Fibroblast of lung (primary cell): ENCODE data around the gene FNDC11. TPM values are rescaled to one million over a fixed set of nuclear protein-coding genes. Genes with fewer than 3 reads are reported as not detected.

ENCODE experiments used
- DNase-seq, 2 donors: peaks; one replicate each; pipeline versions ENCODE4 v3.0.0 to v3.0.0-alpha.2; 2010; ENCODE audit warnings: low read depth in 2 of 2
- H2AFZ ChIP-seq: 2 replicates; pipeline ENCODE4 v1.5.1; 2012; ENCODE audit warnings: low read length, control low read depth, inconsistent platforms
- H3K27ac ChIP-seq: 2 replicates; pipeline ENCODE4 v1.5.1; 2011; ENCODE audit warnings: low read length, control low read depth; ENCODE audit not compliant: insufficient read depth
- H3K27me3 ChIP-seq: 2 replicates; pipeline ENCODE4 v1.5.1; 2011; ENCODE audit warnings: mild to moderate bottlenecking, low read length; ENCODE audit not compliant: control insufficient read depth, insufficient read depth
- H3K36me3 ChIP-seq: 2 replicates; pipeline ENCODE4 v1.5.1; 2011; ENCODE audit warnings: low read length; ENCODE audit not compliant: control insufficient read depth, insufficient read depth
- H3K4me1 ChIP-seq: 2 replicates; pipeline ENCODE4 v1.5.1; 2011; ENCODE audit warnings: low read length; ENCODE audit not compliant: control insufficient read depth, insufficient read depth; ENCODE audit errors: extremely low read depth
- H3K4me2 ChIP-seq: 2 replicates; pipeline ENCODE4 v1.5.1; 2011; ENCODE audit warnings: low read length, control low read depth; ENCODE audit not compliant: insufficient read depth; ENCODE audit errors: extremely low read depth
- H3K4me3 ChIP-seq, 4 experiments: fragments of 200-600 bp in 1 of 4; sonication (generic) in 1 of 4; replicated peaks in 1 of 4; 2 replicates each; pipeline ENCODE4 v1.5.1; 2011 to 2016; ENCODE audit warnings: low read length in 4 of 4, low read depth in 3 of 4, mild to moderate bottlenecking in 3 of 4, control low read depth in 2 of 4, inconsistent platforms in 1 of 4, mixed read lengths in 1 of 4; ENCODE audit not compliant: insufficient read depth in 1 of 4; ENCODE audit errors: control extremely low read depth in 1 of 4
- H3K79me2 ChIP-seq: 2 replicates; pipeline ENCODE4 v1.5.1; 2012; ENCODE audit warnings: mild to moderate bottlenecking, low read length, inconsistent platforms; ENCODE audit not compliant: control insufficient read depth, insufficient read depth
- H3K9ac ChIP-seq: 2 replicates; pipeline ENCODE4 v1.5.1; 2011; ENCODE audit warnings: mild to moderate bottlenecking, low read length, control low read depth; ENCODE audit not compliant: insufficient read depth
- H3K9me3 ChIP-seq: 2 replicates; pipeline ENCODE4 v1.5.1; 2012; ENCODE audit warnings: low read depth, low read length; ENCODE audit not compliant: control insufficient read depth, insufficient read depth
- H4K20me1 ChIP-seq: 2 replicates; pipeline ENCODE4 v1.5.1; 2011; ENCODE audit warnings: low read length; ENCODE audit not compliant: control insufficient read depth, insufficient read depth; ENCODE audit errors: extremely low read depth
- CTCF ChIP-seq, 2 donors: IDR thresholded peaks in 1 of 2; conservative IDR thresholded peaks in 1 of 2; 1 replicate in 1 of 2; 2 replicates in 1 of 2; pipeline ENCODE4 v1.5.1; 2011 to 2012; ENCODE audit warnings: low read length in 2 of 2, control low read depth in 1 of 2, inconsistent platforms in 1 of 2, low read depth in 1 of 2, mild to moderate bottlenecking in 1 of 2
- EZH2 ChIP-seq: IDR thresholded peaks from 2 replicates; pipeline ENCODE4 v1.5.1; 2012; ENCODE audit warnings: low read length, control low read depth, mild to moderate bottlenecking; ENCODE audit errors: missing control alignments
- polyA plus RNA-seq, 2 donors: library from polyadenylated mRNA; depleted of rRNA in 1 of 2; stranded (reverse) in 1 of 2; unstranded in 1 of 2; fragments of >200 nt; gene quantifications; 2 replicates each; pipeline ENCODE4 v1.2.1, GENCODE V29; 2011 to 2012; ENCODE audit warnings: missing spikeins in 1 of 2
- total RNA-seq: library from RNA; depleted of rRNA; stranded (reverse); fragments of >200 nt; gene quantifications from 2 replicates; pipeline ENCODE4 v1.2.1, GENCODE V29; 2014

FNDC11 gene
- total and polyA plus RNA-seq, 2 donors (not counting 1 experiment from before 2014, with no cell fraction given): 0.22 to 1.7 TPM

GRCh38 chr20:63580796-63581461 is 27.0 kb downstream of the FNDC11 start:
- Histone ChIP-seq H3K79me2 (no peaks in the 10 kb centered on the region), H3K36me3 (no peaks in the 10 kb centered on the region), H3K27me3 (peaks cover 3% of the 10 kb centered on the region), H3K9me3 (no peaks in the 10 kb centered on the region), H4K20me1 (no peaks in the 10 kb centered on the region), H3K4me1 (no peaks in the 10 kb centered on the region), H3K27ac (no peak overlapping the region), H2AFZ (no peak overlapping the region), H3K4me3 (no peak overlapping the region), H3K9ac (no peak overlapping the region), H3K4me2 (no peak overlapping the region)
- TF ChIP-seq CTCF (conservative IDR thresholded peaks at IDR 0.05 in 1 of 2, IDR thresholded peaks at IDR 0.05 in 1 of 2; ENCODE audit: low read depth in 1 of 2, low read length in 2 of 2) (peak; percentile 23 to 44), EZH2 (no peak)
- DNase-seq: peak; percentile 41 to 44

GRCh38 chr20:63582382-63583063 is 28.6 kb downstream of the FNDC11 start:
- H3K27me3 ChIP-seq: peaks cover 3% of the 10 kb centered on the region
- no peak for DNase-seq
- no peaks in the 10 kb centered on the region for H3K36me3 ChIP-seq
- H4K20me1 ChIP-seq: no peaks in the 10 kb centered on the region
- H2AFZ ChIP-seq: peak overlapping the region; percentile 44
- no peaks in the 10 kb centered on the region for H3K79me2 ChIP-seq
- no peaks in the 10 kb centered on the region for H3K4me1 ChIP-seq
- H3K9ac ChIP-seq: no peak overlapping the region
- H3K4me2 ChIP-seq: peak overlapping the region; percentile 39
- H3K9me3 ChIP-seq: no peaks in the 10 kb centered on the region
- no peak for TF ChIP-seq CTCF (conservative IDR thresholded peaks at IDR 0.05 in 1 of 2, IDR thresholded peaks at IDR 0.05 in 1 of 2; ENCODE audit: low read depth in 1 of 2, low read length in 2 of 2)
- no peak for TF ChIP-seq EZH2
- H3K4me3 ChIP-seq: peak overlapping the region in 1 of 4 experiments; percentile 35
- H3K27ac ChIP-seq: no peak overlapping the region

DNA sequence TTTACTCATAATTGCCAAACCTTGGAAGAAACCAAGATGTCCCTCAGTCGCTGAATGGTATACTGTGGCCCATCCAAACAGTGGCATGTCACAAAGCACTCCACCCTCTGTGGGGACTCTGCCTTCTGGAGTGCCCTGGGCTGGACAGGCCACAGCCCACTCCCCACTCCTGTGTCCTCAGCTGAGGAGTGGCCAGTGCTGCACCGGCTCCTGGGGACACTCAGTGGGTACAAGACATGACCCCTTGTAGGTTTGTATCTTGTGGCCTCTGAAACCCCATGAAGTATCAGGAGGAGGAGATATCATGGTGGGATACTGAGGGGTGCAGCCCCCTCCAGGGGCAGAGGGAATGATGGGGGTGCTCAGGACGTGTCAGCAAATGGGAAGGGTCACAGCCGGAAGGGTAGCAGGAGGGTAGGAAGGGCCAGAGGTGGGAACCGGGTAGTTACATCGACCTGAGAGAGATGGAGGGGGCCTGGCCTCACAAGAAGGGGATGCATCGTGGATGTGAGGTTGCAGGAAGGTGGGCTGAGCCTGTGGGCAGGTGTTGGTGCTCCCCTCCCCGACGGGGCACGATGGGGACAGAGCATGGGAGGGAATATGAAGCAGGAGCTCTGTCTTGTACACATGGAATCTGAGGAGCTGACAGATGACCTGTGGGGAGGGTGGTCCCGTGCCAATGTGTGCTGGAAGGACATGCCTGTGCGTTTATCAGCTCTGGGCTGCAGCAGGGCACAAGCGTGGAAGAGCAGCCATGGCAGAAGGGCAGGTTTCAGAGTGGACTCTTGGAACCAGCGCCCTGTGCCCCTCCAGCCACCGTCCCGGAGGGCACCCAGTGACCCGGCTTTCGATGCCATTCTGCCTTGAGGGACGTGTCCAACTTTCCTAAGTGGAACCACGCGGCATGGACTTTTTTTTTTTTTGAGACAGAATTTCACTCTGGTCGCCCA is 31.9 kb downstream of the FNDC11 start:
- Histone ChIP-seq H3K4me2 (no peak overlapping the region), H3K79me2 (no peaks in the 10 kb centered on the region), H3K36me3 (peaks cover 7% of the 10 kb centered on the region), H3K27ac (no peak overlapping the region), H3K27me3 (no peaks in the 10 kb centered on the region), H4K20me1 (no peaks in the 10 kb centered on the region), H3K9ac (no peak overlapping the region), H2AFZ (no peak overlapping the region), H3K9me3 (no peaks in the 10 kb centered on the region), H3K4me3 (no peak overlapping the region), H3K4me1 (no peaks in the 10 kb centered on the region)
- no peak for DNase-seq
- TF ChIP-seq EZH2 (no peak), CTCF (conservative IDR thresholded peaks at IDR 0.05 in 1 of 2, IDR thresholded peaks at IDR 0.05 in 1 of 2; ENCODE audit: low read depth in 1 of 2, low read length in 2 of 2) (no peak)
